Measurements from ENCODE around the gene MAOB.

- TF ChIP-seq POLR2A (IDR thresholded peaks at IDR 0.05; ENCODE audit: low read depth, low read length) (no peak), POLR2AphosphoS5 (IDR thresholded peaks at IDR 0.05; ENCODE audit: low read depth, low read length) (no peak)
Observed at GRCh38 chrX:43731086-43731485, 151.2 kb downstream of the MAOB start.

Data from GM12892 (cell line).